GM12878 (cell line): ENCODE measurements around the gene SCRN2. TPM values are rescaled to one million over a fixed set of nuclear protein-coding genes. Genes with fewer than 3 reads are reported as not detected.
A peak's percentile ranks its signal among the peaks of the same experiment; 100 is the strongest.

Source experiments
- CBX3 ChIP-seq: fragments of 200-600 bp; sonication (generic); IDR thresholded peaks from 2 replicates; pipeline ENCODE4 v1.6.1; 2016; ENCODE audit warnings: low read depth, borderline replicate concordance
- DPF2 ChIP-seq: fragments of 450-650 bp; IDR thresholded peaks from 2 replicates; pipeline ENCODE4 v1.6.1; 2017; ENCODE audit warnings: mild to moderate bottlenecking
- TCF7 ChIP-seq: IDR thresholded peaks from 2 replicates; pipeline ENCODE4 v1.6.1; 2014; ENCODE audit warnings: antibody characterized with exemption, borderline replicate concordance
- polyA plus RNA-seq, 11 experiments: library from polyadenylated mRNA; depleted of rRNA in 4 of 11; unstranded in 6 of 11; stranded (reverse) in 5 of 11; fragments of >200 nt; fragmentation: Nextera tagmentation in 4 of 11; fragmentation: Illumina TruSeq in 1 of 11; extraction: Ambion mirVana in 4 of 11; extraction: Trizol in 1 of 11; gene quantifications; 1 replicate in 1 of 11; 2 replicates in 10 of 11; pipeline versions ENCODE4 v1.2.1 to v1.2.3, GENCODE V29; 2011 to 2016; ENCODE audit warnings: inconsistent platforms in 2 of 11, missing spikeins in 2 of 11, low read depth in 1 of 11
- total RNA-seq, 4 experiments: library from RNA; depleted of rRNA in 3 of 4; stranded (reverse); fragments of >200 nt in 3 of 4; fragmentation: Illumina TruSeq in 1 of 4; extraction: Trizol in 1 of 4; gene quantifications; 2 replicates each; pipeline versions ENCODE4 v1.2.1 to v1.2.3, GENCODE V29; 2013 to 2021
- TF ChIP-seq, protein P1 (sequence below): IDR thresholded peaks from 2 replicates; pipeline ENCODE4 v1.6.1; 2012; ENCODE audit warnings: low read depth, low read length, improper control_type of control experiment
- TF ChIP-seq, protein P2 (sequence below): fragments of 450-650 bp; IDR thresholded peaks from 2 replicates; pipeline ENCODE4 v1.6.1; 2017; ENCODE audit warnings: mild to moderate bottlenecking, moderate library complexity

Gene SCRN2
- total and polyA plus RNA-seq, 10 of the 15 experiments (the other 5 are each of a cell fraction or from before 2014, with no cell fraction given) = 0.34 to 33.3 (median 20.1) TPM

DNA sequence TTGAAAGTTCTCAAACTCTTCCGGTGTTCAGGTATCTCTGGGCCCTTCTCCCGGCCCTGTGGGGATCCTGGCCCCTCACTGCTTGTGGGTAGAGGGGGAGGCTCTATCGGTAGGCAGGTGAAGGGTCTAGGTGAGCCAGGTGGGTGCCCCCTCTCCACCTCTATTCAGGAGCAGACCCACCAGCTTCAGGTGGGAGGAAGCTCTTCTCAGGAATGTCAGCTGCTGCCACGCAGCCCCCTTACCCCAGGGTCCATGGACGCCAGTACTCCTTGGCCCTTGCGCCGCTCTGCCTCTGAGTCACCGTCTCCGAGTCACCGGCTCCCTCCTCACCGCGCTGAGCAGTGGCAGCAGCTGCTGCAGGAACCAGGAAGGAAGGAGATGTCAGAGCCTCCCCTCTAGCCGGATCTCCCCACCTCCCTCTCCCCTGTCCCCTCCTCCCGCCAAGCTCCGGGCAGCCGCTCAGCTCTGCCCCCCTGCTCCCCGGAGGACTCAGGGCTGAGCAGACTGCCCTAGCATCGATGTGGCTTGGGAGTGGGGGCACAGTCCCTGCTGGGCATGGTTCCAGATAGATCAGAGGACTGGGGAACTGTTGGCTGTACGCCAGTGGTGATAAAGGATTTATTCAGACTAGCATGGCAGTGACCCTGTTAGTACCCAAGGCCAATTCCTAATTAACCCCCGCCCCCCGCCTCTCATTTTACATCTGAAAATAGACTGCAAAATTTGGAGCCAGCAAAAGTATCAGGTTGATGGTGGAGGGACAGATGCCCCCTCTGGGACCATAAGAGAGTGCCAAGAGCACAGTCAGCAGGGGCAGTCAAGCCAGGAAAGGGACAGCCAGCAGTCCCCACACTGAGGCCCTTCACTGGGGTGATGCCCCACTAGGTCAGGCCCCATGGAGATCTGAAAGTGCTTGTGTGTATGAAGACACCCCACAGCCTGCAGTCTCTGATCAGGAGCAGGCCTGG, 19.4 kb downstream of the SCRN2 start, which contains the start of gene OSBPL7 (continued):
- TF ChIP-seq, protein P1, sequence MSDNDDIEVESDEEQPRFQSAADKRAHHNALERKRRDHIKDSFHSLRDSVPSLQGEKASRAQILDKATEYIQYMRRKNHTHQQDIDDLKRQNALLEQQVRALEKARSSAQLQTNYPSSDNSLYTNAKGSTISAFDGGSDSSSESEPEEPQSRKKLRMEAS = peak; percentile 45; the same call in 1 of the 2 replicates
- TF ChIP-seq TCF7 (no peak), DPF2 (peak; percentile 8; the same call in 1 of the 2 replicates), CBX3 (no peak)
- TF ChIP-seq, protein P2, sequence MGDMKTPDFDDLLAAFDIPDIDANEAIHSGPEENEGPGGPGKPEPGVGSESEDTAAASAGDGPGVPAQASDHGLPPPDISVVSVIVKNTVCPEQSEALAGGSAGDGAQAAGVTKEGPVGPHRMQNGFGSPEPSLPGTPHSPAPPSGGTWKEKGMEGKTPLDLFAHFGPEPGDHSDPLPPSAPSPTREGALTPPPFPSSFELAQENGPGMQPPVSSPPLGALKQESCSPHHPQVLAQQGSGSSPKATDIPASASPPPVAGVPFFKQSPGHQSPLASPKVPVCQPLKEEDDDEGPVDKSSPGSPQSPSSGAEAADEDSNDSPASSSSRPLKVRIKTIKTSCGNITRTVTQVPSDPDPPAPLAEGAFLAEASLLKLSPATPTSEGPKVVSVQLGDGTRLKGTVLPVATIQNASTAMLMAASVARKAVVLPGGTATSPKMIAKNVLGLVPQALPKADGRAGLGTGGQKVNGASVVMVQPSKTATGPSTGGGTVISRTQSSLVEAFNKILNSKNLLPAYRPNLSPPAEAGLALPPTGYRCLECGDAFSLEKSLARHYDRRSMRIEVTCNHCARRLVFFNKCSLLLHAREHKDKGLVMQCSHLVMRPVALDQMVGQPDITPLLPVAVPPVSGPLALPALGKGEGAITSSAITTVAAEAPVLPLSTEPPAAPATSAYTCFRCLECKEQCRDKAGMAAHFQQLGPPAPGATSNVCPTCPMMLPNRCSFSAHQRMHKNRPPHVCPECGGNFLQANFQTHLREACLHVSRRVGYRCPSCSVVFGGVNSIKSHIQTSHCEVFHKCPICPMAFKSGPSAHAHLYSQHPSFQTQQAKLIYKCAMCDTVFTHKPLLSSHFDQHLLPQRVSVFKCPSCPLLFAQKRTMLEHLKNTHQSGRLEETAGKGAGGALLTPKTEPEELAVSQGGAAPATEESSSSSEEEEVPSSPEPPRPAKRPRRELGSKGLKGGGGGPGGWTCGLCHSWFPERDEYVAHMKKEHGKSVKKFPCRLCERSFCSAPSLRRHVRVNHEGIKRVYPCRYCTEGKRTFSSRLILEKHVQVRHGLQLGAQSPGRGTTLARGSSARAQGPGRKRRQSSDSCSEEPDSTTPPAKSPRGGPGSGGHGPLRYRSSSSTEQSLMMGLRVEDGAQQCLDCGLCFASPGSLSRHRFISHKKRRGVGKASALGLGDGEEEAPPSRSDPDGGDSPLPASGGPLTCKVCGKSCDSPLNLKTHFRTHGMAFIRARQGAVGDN = no peak
